Gastroesophageal sphincter (tissue), 4 donors: ENCODE measurements around the gene TAF1C. TPM values are rescaled to one million over a fixed set of nuclear protein-coding genes. Genes with fewer than 3 reads are reported as not detected.
"Not testable (repeated sequence)": the region's sequence is repeated elsewhere in the genome, so short reads cannot be mapped to it uniquely, and the experiment has no call there.

Experiments
- ATAC-seq: fragments of 150-250 bp; one replicate; pipeline ENCODE4 v1.9.1; 2016; ENCODE audit warnings: mild to moderate bottlenecking, moderate library complexity
- H3K27ac ChIP-seq, 4 donors: fragments of 200-600 bp; sonication (generic) in 3 of 4; 1 replicate in 3 of 4; 2 replicates in 1 of 4; pipeline ENCODE4 v1.5.1; 2016 to 2019
- H3K27me3 ChIP-seq: fragments of 200-600 bp; sonication (generic); one replicate; pipeline ENCODE4 v1.5.1; 2019
- H3K36me3 ChIP-seq, 2 donors: fragments of 200-600 bp; sonication (generic); one replicate each; pipeline ENCODE4 v1.5.1; 2019; ENCODE audit warnings: control low read depth in 1 of 2
- H3K4me1 ChIP-seq, 3 donors: fragments of 200-600 bp; sonication (generic); 1 replicate in 2 of 3; 2 replicates in 1 of 3; pipeline ENCODE4 v1.5.1; 2016 to 2019; ENCODE audit warnings: control low read depth in 2 of 3
- H3K4me3 ChIP-seq, 2 donors: fragments of 200-600 bp; sonication (generic); one replicate each; pipeline ENCODE4 v1.5.1; 2019; ENCODE audit warnings: mild to moderate bottlenecking in 1 of 2, moderate library complexity in 1 of 2
- H3K9me3 ChIP-seq, 3 donors: fragments of 200-600 bp; sonication (generic); one replicate each; pipeline ENCODE4 v1.5.1; 2017 to 2019; ENCODE audit warnings: control low read depth in 2 of 3
- CTCF ChIP-seq, 4 experiments: fragments of 200-600 bp in 2 of 4; fragments of 450-650 bp in 2 of 4; sonication (generic) in 1 of 4; IDR thresholded peaks; one replicate each; pipeline ENCODE4 v1.5.1; 2017 to 2019; ENCODE audit warnings: antibody characterized with exemption in 4 of 4, mild to moderate bottlenecking in 2 of 4, moderate library complexity in 2 of 4
- EP300 ChIP-seq: sonication (generic); formaldehyde crosslinking; IDR thresholded peaks from one replicate; pipeline ENCODE4 v1.6.1; 2017; ENCODE audit warnings: antibody characterized with exemption, mild to moderate bottlenecking
- POLR2A ChIP-seq, 2 donors: fragments of 450-650 bp; IDR thresholded peaks; one replicate each; pipeline ENCODE4 v1.6.1; 2017; ENCODE audit warnings: antibody characterized with exemption in 2 of 2, mild to moderate bottlenecking in 2 of 2, moderate library complexity in 1 of 2
- POLR2AphosphoS5 ChIP-seq: sonication (generic); formaldehyde crosslinking; IDR thresholded peaks from one replicate; pipeline ENCODE4 v1.6.1; 2017; ENCODE audit warnings: antibody characterized with exemption
- WGBS, 2 donors: methylation state at CpG; one replicate each; pipeline ENCODE4 v1.1.5; 2018; ENCODE audit warnings: low coverage in 1 of 2; 5-methylcytosine and 5-hydroxymethylcytosine counted together
- total RNA-seq, 4 donors: library from RNA; depleted of rRNA; stranded (reverse); fragments of >200 nt; gene quantifications; one replicate each; pipeline ENCODE4 v1.1.0, GENCODE V29; 2016

The TAF1C gene
- total RNA-seq, 4 donors from 2014 or later: 16.1 to 51.4 (median 33.2) TPM

- no peaks in the 10 kb centered on the region for H3K4me1 ChIP-seq
- H3K9me3 ChIP-seq: no peaks in the 10 kb centered on the region
- H3K36me3 ChIP-seq: no peaks in the 10 kb centered on the region
- H3K27ac ChIP-seq: no peak overlapping the region
- WGBS, 2 donors: 0% methylated on average over 1 of the region's 6 CpGs; no CpG with 5 or more reads in 1 of the 2 donors
- peaks cover 7% of the 10 kb centered on the region for H3K27me3 ChIP-seq
- H3K4me3 ChIP-seq: no peak overlapping the region
- TF ChIP-seq CTCF (IDR thresholded peaks at IDR 0.05) (no peak), POLR2AphosphoS5 (no peak), POLR2A (IDR thresholded peaks at IDR 0.05) (no peak)
- no peak for ATAC-seq
Measured at GRCh38 chr16:84207251-84207650, 20.4 kb upstream of the TAF1C start.

DNA sequence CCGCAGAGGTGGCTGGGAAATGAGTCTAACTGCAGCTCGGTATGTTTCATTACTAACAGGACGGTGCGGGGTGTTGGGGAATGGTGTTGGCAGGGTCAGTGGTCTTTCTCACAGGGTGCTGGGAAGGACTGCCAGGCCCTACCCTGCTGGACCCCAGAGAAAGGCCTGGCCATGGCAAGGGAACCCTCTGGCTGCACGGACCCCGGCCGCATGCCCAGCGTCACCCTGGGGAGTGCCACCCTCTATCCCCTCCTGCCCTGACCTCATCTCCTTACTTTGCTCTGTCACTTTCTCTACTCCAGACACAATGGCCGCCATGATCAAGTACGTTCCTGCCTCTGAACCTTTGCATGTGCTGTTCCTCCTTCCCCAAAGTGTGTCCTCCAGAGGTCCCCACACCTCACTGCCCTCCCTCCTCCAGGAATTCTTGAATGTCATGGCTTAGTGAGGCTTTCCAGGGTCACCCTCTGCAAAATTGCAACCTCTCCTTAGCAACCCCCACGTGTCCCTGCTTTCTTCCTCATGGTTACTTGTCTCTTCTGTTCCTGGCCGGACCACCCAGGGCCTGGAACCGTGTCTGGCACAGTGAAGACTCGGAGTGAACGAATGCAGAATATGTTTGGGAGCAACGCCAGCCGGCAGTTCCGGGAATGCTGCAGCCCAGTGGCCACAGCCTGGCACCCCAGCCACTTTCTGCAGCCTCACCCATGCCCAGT, 19.3 kb upstream of the TAF1C start:
- Histone ChIP-seq H3K4me3 (no peak overlapping the region), H3K9me3 (no peaks in the 10 kb centered on the region), H3K27ac (no peak overlapping the region), H3K27me3 (peaks cover 7% of the 10 kb centered on the region), H3K4me1 (no peaks in the 10 kb centered on the region), H3K36me3 (no peaks in the 10 kb centered on the region)
- no peak for TF ChIP-seq POLR2A (IDR thresholded peaks at IDR 0.05)
- no peak for TF ChIP-seq EP300
- no peak for TF ChIP-seq CTCF (IDR thresholded peaks at IDR 0.05)
- no peak for TF ChIP-seq POLR2AphosphoS5
- WGBS, 2 donors: 80 to 88% methylated on average over 1 to 10 of the region's 18 CpGs
- ATAC-seq: no peak

- WGBS, 2 donors: 84 to 91% methylated on average over 3 to 5 of the region's 6 CpGs
- H3K4me1 ChIP-seq, ATAC-seq: not testable (repeated sequence)
Measured at GRCh38 chr16:84205123-84205522, 18.3 kb upstream of the TAF1C start.

DNA sequence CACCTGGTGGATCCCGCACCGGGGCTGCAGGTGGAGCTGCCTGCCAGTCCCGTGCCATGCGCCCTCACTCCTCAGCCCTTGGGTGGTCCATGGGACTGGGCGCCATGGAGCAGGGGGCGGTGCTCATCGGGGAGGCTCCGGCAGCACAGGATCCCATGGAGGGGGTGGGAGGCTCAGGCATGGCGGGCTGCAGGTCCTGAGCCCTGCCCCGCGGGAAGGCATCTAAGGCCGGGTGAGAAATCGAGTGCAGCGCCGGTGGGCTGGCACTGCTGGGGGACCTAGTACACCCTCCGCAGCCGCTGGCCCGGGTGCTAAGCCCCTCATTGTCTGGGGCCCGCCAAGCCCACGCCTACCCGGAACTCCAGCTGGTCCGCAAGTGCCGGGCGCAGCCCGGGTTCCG, 17.7 kb upstream of the TAF1C start:
- not testable (repeated sequence) for H3K4me3 ChIP-seq, H3K4me1 ChIP-seq, H3K36me3 ChIP-seq, ATAC-seq, H3K27me3 ChIP-seq, H3K9me3 ChIP-seq, H3K27ac ChIP-seq
- 80% methylated on average over 1 of the region's 26 CpGs; no CpG with 5 or more reads in 1 of the 2 donors for WGBS, 2 donors

More at GRCh38 chr16:84205123-84205522, 18.3 kb upstream of the TAF1C start:
- H3K4me3 ChIP-seq, H3K27me3 ChIP-seq, H3K27ac ChIP-seq, H3K9me3 ChIP-seq, H3K36me3 ChIP-seq: not testable (repeated sequence)

- peak; percentile 83 for ATAC-seq
- peak overlapping the region in 2 of 4 donors; percentile 31 for H3K27ac ChIP-seq
- H3K27me3 ChIP-seq: peaks cover 35% of the 10 kb centered on the region
- H3K36me3 ChIP-seq: no peaks in the 10 kb centered on the region
- H3K9me3 ChIP-seq: no peaks in the 10 kb centered on the region
- H3K4me3 ChIP-seq: no peak overlapping the region
- WGBS, 2 donors: 49 to 50% methylated on average over 1 to 5 of the region's 10 CpGs
- H3K4me1 ChIP-seq: no peaks in the 10 kb centered on the region
- no peak for TF ChIP-seq EP300
- peak; percentile 27 for TF ChIP-seq POLR2AphosphoS5
Measured at GRCh38 chr16:84199861-84200260, 13.0 kb upstream of the TAF1C start.

DNA sequence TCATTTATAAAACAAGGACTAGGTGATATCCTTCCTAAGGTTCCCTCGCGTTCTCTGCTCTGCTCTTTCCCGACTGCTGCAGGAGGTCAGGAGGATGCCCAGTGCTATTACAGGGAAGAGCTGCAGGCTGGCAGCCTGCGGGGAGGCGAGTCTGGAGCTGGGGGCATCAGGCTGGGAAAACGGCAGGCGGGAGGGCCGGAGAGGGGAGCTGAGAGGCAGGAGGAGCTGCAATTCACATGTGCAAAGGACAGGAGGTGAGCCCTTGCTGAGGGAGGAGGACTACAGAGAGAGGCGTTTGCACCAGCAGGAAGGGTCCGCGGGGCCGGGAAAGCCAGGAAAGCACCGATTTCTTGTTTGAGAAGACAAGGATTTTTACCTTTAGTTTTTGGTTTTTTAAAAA, 12.2 kb upstream of the TAF1C start:
- Histone ChIP-seq H3K36me3 (no peaks in the 10 kb centered on the region), H3K4me3 (no peak overlapping the region), H3K9me3 (no peaks in the 10 kb centered on the region), H3K27me3 (peaks cover 38% of the 10 kb centered on the region), H3K27ac (no peak overlapping the region), H3K4me1 (no peaks in the 10 kb centered on the region)
- ATAC-seq: no peak
- TF ChIP-seq POLR2A (IDR thresholded peaks at IDR 0.05) (no peak), CTCF (IDR thresholded peaks at IDR 0.05) (no peak), EP300 (no peak), POLR2AphosphoS5 (no peak)
- 47 to 49% methylated on average over 6 to 10 of the region's 13 CpGs for WGBS, 2 donors
